H1 (cell line): ENCODE data around the gene SIPA1L3. TPM values are rescaled to one million over a fixed set of nuclear protein-coding genes. Genes with fewer than 3 reads are reported as not detected.

Source experiments
- CBX5 ChIP-seq: fragments of 300-800, 300-1000 bp; sonication (generic); IDR thresholded peaks from 2 replicates; pipeline ENCODE4 v1.7.1; 2016; ENCODE audit warnings: antibody characterized with exemption, low read length, low read depth
- EP300 ChIP-seq, 2 experiments: IDR thresholded peaks; 1 replicate in 1 of 2; 2 replicates in 1 of 2; pipeline ENCODE4 v1.6.1; 2011 to 2012; ENCODE audit warnings: low read depth in 2 of 2, low read length in 2 of 2, mild to moderate bottlenecking in 2 of 2, borderline replicate concordance in 1 of 2, inconsistent platforms in 1 of 2, moderate library complexity in 1 of 2
- HDAC2 ChIP-seq, 2 experiments: fragments of 300-600 bp in 1 of 2; sonication (generic) in 1 of 2; IDR thresholded peaks; 2 replicates each; pipeline ENCODE4 v1.6.1; 2011 to 2012; ENCODE audit warnings: low read depth in 2 of 2, low read length in 2 of 2, mild to moderate bottlenecking in 2 of 2, moderate library complexity in 2 of 2, borderline replicate concordance in 1 of 2, inconsistent platforms in 1 of 2
- HDAC6 ChIP-seq: IDR thresholded peaks from one replicate; pipeline ENCODE4 v1.7.1; 2012; ENCODE audit warnings: low read depth, mild to moderate bottlenecking, inconsistent platforms, low read length, moderate library complexity
- MAFK ChIP-seq: IDR thresholded peaks from 2 replicates; pipeline ENCODE4 v1.6.1; 2012; ENCODE audit warnings: low read depth, mild to moderate bottlenecking, improper control_type of control experiment, low read length
- NRF1 ChIP-seq: IDR thresholded peaks from 2 replicates; pipeline ENCODE4 v1.6.1; 2011; ENCODE audit warnings: mild to moderate bottlenecking, low read depth, low read length, improper control_type of control experiment
- PHF8 ChIP-seq: fragments of 200-600 bp; sonication (generic); conservative IDR thresholded peaks from 2 replicates; pipeline ENCODE4 v1.7.1; 2012; ENCODE audit warnings: low read depth, mild to moderate bottlenecking, inconsistent platforms, low read length, moderate library complexity
- polyA plus RNA-seq, 7 experiments: library from polyadenylated mRNA; depleted of rRNA in 3 of 7; stranded (reverse) in 5 of 7; unstranded in 2 of 7; fragments of >200 nt in 5 of 7; fragments of 200-250 nt in 2 of 7; gene quantifications; 1 replicate in 5 of 7; 2 replicates in 1 of 7; 4 replicates in 1 of 7; pipeline versions ENCODE4 v1.2.1 to v1.2.3, GENCODE V29; 2011 to 2013; ENCODE audit warnings: missing spikeins in 2 of 7, mixed read lengths in 2 of 7
- total RNA-seq: library from RNA; stranded (reverse); fragmentation: NEBNext Ultra II Directional; extraction: Animal tissue kit (Norgen Biotek cat#: 25700); gene quantifications from 2 replicates; pipeline ENCODE4 v1.2.1, GENCODE V29; 2021

SIPA1L3 gene
- total and polyA plus RNA-seq, 2 of the 8 experiments (the other 6 are each of a cell fraction or from before 2014, with no cell fraction given), result 15.0 to 54.9 TPM

DNA sequence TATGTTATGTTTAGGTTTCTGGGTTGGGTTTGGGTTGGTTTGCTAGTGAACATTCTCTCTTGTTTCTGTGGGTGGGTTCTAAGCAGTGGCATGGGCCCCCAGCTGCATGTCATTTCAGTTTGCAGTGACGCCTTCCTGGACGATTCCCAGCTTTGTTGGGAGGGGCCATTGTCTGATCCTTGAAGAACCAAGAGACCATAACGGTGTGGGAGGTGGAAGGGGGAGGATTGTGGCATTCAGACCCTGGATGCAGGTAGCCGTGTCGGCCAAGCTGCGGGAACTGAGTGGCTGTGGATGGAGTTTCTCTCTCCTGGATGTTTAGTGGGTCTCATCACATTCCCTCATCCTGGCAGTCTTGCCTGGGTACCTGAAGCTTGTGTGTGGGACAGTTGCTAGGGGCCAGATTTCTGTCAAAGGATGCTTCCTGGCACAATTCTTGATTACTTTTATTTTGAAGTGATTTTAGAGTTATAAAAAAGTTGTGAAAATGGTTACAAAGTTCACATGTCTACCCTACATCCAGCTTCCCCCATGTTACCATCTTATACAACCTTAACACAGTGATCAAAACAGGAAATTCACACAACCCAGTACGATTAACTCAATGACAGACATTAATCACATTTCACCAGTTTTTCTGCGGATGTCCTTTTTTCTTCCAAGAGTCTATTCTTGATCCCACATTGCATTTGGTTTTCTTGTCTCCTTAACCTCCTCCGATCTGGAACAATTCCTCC, 123.8 kb downstream of the SIPA1L3 start (continued):
- no peak for TF ChIP-seq HDAC6
- no peak for TF ChIP-seq CBX5
- no peak for TF ChIP-seq EP300 (IDR thresholded peaks at IDR 0.05; ENCODE audit: borderline replicate concordance in 1 of 2, low read depth in 2 of 2, low read length in 2 of 2)
- no peak for TF ChIP-seq HDAC2 (IDR thresholded peaks at IDR 0.05; ENCODE audit: borderline replicate concordance in 1 of 2, low read depth in 2 of 2, low read length in 2 of 2)
- TF ChIP-seq PHF8, result no peak
- TF ChIP-seq NRF1, result no peak
- TF ChIP-seq MAFK, result no peak
